ENCODE measurements around the gene SPAG5.

DNA sequence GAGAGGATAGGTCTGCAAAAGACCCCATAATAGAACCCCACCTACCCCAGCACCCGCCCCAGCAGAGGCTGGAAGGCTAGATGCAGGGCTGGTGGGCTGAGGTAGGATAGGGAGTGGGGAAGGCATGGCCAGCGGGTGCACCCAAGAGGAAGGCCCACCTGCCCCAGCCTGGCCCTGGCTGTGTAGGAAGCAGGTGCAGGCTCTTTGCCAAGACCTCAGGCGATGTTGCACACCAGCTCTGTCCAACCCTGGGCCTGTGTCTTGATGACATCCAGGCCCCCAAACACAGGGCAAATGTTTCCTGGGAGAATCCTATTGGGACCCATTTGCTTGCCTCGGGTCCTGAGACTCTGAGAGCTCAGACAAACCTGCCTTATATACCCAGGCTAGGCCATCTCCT lies 58.6 kb downstream of the SPAG5 start:
- TF ChIP-seq, protein P1, sequence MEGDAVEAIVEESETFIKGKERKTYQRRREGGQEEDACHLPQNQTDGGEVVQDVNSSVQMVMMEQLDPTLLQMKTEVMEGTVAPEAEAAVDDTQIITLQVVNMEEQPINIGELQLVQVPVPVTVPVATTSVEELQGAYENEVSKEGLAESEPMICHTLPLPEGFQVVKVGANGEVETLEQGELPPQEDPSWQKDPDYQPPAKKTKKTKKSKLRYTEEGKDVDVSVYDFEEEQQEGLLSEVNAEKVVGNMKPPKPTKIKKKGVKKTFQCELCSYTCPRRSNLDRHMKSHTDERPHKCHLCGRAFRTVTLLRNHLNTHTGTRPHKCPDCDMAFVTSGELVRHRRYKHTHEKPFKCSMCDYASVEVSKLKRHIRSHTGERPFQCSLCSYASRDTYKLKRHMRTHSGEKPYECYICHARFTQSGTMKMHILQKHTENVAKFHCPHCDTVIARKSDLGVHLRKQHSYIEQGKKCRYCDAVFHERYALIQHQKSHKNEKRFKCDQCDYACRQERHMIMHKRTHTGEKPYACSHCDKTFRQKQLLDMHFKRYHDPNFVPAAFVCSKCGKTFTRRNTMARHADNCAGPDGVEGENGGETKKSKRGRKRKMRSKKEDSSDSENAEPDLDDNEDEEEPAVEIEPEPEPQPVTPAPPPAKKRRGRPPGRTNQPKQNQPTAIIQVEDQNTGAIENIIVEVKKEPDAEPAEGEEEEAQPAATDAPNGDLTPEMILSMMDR (IDR thresholded peaks at IDR 0.05; ENCODE audit: insufficient read depth, low read length): no peak
- TF ChIP-seq POLR2AphosphoS5 (IDR thresholded peaks at IDR 0.05; ENCODE audit: low read depth): no peak
- TF ChIP-seq, protein P2, sequence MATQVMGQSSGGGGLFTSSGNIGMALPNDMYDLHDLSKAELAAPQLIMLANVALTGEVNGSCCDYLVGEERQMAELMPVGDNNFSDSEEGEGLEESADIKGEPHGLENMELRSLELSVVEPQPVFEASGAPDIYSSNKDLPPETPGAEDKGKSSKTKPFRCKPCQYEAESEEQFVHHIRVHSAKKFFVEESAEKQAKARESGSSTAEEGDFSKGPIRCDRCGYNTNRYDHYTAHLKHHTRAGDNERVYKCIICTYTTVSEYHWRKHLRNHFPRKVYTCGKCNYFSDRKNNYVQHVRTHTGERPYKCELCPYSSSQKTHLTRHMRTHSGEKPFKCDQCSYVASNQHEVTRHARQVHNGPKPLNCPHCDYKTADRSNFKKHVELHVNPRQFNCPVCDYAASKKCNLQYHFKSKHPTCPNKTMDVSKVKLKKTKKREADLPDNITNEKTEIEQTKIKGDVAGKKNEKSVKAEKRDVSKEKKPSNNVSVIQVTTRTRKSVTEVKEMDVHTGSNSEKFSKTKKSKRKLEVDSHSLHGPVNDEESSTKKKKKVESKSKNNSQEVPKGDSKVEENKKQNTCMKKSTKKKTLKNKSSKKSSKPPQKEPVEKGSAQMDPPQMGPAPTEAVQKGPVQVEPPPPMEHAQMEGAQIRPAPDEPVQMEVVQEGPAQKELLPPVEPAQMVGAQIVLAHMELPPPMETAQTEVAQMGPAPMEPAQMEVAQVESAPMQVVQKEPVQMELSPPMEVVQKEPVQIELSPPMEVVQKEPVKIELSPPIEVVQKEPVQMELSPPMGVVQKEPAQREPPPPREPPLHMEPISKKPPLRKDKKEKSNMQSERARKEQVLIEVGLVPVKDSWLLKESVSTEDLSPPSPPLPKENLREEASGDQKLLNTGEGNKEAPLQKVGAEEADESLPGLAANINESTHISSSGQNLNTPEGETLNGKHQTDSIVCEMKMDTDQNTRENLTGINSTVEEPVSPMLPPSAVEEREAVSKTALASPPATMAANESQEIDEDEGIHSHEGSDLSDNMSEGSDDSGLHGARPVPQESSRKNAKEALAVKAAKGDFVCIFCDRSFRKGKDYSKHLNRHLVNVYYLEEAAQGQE (IDR thresholded peaks at IDR 0.05; ENCODE audit: insufficient replicate concordance, low read depth): no peak
- TF ChIP-seq GABPA (IDR thresholded peaks at IDR 0.05; ENCODE audit: low read depth): no peak

Data from HL-60 (cell line).